Retinal pigment epithelial cell (primary cell): ENCODE measurements around the gene WDR49.

Experiments used
- DNase-seq: peaks from one replicate; pipeline ENCODE4 v3.0.0-alpha.2; 2010; ENCODE audit warnings: low read depth
- H3K4me3 ChIP-seq: 2 replicates; pipeline ENCODE4 v1.5.1; 2011; ENCODE audit warnings: mild to moderate bottlenecking, low read length, control low read depth, moderate library complexity
- CTCF ChIP-seq: conservative IDR thresholded peaks from 2 replicates; pipeline ENCODE4 v1.5.1; 2011; ENCODE audit warnings: low read depth, low read length, control low read depth, inconsistent platforms

The WDR49 gene

GRCh38 chr3:167602041-167602440 lies 51.7 kb downstream of the WDR49 start:
- no peak for DNase-seq
- no peak overlapping the region for H3K4me3 ChIP-seq
- TF ChIP-seq CTCF, result no peak

GRCh38 chr3:167587651-167588050 lies 66.1 kb downstream of the WDR49 start:
- H3K4me3 ChIP-seq, result no peak overlapping the region
- no peak for DNase-seq
- no peak for TF ChIP-seq CTCF

GRCh38 chr3:167575000-167575600 lies 78.6 kb downstream of the WDR49 start:
- no peak overlapping the region for H3K4me3 ChIP-seq
- DNase-seq, result no peak
- TF ChIP-seq CTCF, result no peak

- DNase-seq, result no peak
- H3K4me3 ChIP-seq, result no peak overlapping the region
- TF ChIP-seq CTCF, result no peak
Observed at GRCh38 chr3:167572991-167573390, 80.8 kb downstream of the WDR49 start.

GRCh38 chr3:167568634-167569033 lies 85.1 kb downstream of the WDR49 start:
- DNase-seq, result no peak
- no peak overlapping the region for H3K4me3 ChIP-seq
- no peak for TF ChIP-seq CTCF

GRCh38 chr3:167565489-167565888 lies 88.3 kb downstream of the WDR49 start:
- no peak overlapping the region for H3K4me3 ChIP-seq
- DNase-seq, result no peak
- TF ChIP-seq CTCF, result no peak

GRCh38 chr3:167564612-167565011 lies 89.1 kb downstream of the WDR49 start:
- DNase-seq, result no peak
- TF ChIP-seq CTCF, result no peak
- no peak overlapping the region for H3K4me3 ChIP-seq
